HL-60 (cell line): ENCODE data around the gene MAPK10.

ENCODE experiments used
- GABPA ChIP-seq: IDR thresholded peaks from 2 replicates; pipeline ENCODE4 v1.6.1; 2012; ENCODE audit warnings: low read depth
- POLR2AphosphoS5 ChIP-seq: IDR thresholded peaks from 2 replicates; pipeline ENCODE4 v1.6.1; 2012; ENCODE audit warnings: low read depth
- SPI1 ChIP-seq: IDR thresholded peaks from 2 replicates; pipeline ENCODE4 v1.6.1; 2012; ENCODE audit warnings: low read depth, mild to moderate bottlenecking, borderline replicate concordance
- TF ChIP-seq, protein P1 (sequence below): IDR thresholded peaks from one replicate; pipeline ENCODE4 v1.5.1; 2011; ENCODE audit warnings: low read length, control low read depth, inconsistent platforms; ENCODE audit not compliant: insufficient read depth
- TF ChIP-seq, protein P2 (sequence below): IDR thresholded peaks from 2 replicates; pipeline ENCODE4 v1.6.1; 2012; ENCODE audit warnings: low read depth; ENCODE audit not compliant: insufficient replicate concordance

DNA sequence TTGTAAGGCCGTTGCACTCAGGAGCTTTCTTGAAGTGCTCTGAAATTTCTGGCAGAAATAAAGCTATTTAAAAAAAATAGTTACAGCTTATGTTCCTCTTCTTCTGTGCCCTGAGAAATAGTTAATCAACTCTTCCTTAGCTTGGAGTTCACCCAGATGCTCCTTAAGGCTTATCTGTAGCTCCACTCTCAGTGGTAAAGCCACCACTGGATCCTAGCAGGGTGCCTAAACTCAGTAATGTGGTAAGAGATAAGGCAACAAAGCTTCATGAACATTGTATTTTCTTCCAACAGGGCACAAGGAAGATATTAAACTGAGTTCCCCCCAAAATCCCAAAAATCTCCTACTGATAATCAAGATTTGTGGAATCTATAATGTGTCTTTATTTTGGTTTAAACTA is 299.5 kb downstream of the MAPK10 start:
- TF ChIP-seq, protein P1, sequence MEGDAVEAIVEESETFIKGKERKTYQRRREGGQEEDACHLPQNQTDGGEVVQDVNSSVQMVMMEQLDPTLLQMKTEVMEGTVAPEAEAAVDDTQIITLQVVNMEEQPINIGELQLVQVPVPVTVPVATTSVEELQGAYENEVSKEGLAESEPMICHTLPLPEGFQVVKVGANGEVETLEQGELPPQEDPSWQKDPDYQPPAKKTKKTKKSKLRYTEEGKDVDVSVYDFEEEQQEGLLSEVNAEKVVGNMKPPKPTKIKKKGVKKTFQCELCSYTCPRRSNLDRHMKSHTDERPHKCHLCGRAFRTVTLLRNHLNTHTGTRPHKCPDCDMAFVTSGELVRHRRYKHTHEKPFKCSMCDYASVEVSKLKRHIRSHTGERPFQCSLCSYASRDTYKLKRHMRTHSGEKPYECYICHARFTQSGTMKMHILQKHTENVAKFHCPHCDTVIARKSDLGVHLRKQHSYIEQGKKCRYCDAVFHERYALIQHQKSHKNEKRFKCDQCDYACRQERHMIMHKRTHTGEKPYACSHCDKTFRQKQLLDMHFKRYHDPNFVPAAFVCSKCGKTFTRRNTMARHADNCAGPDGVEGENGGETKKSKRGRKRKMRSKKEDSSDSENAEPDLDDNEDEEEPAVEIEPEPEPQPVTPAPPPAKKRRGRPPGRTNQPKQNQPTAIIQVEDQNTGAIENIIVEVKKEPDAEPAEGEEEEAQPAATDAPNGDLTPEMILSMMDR = no peak
- TF ChIP-seq, protein P2, sequence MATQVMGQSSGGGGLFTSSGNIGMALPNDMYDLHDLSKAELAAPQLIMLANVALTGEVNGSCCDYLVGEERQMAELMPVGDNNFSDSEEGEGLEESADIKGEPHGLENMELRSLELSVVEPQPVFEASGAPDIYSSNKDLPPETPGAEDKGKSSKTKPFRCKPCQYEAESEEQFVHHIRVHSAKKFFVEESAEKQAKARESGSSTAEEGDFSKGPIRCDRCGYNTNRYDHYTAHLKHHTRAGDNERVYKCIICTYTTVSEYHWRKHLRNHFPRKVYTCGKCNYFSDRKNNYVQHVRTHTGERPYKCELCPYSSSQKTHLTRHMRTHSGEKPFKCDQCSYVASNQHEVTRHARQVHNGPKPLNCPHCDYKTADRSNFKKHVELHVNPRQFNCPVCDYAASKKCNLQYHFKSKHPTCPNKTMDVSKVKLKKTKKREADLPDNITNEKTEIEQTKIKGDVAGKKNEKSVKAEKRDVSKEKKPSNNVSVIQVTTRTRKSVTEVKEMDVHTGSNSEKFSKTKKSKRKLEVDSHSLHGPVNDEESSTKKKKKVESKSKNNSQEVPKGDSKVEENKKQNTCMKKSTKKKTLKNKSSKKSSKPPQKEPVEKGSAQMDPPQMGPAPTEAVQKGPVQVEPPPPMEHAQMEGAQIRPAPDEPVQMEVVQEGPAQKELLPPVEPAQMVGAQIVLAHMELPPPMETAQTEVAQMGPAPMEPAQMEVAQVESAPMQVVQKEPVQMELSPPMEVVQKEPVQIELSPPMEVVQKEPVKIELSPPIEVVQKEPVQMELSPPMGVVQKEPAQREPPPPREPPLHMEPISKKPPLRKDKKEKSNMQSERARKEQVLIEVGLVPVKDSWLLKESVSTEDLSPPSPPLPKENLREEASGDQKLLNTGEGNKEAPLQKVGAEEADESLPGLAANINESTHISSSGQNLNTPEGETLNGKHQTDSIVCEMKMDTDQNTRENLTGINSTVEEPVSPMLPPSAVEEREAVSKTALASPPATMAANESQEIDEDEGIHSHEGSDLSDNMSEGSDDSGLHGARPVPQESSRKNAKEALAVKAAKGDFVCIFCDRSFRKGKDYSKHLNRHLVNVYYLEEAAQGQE = no peak
- no peak for TF ChIP-seq POLR2AphosphoS5
- TF ChIP-seq SPI1 = no peak
- TF ChIP-seq GABPA = no peak
